ENCODE measurements around the gene LAMA2. TPM values are rescaled to one million over a fixed set of nuclear protein-coding genes. Genes with fewer than 3 reads are reported as not detected.

The LAMA2 gene
- total RNA-seq, 4 donors from 2014 or later = 1.7 to 112 (median 19.6) TPM

DNA sequence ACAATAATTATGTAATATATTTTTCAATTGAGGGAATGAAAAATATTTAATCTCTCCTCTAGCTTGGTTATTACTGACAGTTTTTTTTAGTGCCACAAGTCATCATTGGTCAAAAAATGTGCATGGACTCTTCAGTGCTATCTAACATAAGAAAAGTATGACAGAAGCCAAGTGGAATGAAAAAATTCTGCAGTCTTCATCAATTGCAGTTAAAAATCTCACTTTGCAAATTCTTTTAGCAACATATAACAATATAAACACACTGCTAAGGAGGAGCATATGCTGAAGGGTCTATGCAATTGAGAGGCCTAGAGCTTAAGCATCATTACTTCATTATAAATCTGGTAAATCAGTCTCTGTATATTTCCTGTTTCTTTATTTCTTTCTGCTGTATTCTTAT, 652.0 kb downstream of the LAMA2 start:
- H3K27ac ChIP-seq = no peak overlapping the region
- no peaks in the 10 kb centered on the region for H3K9me3 ChIP-seq
- no peaks in the 10 kb centered on the region for H3K4me1 ChIP-seq
- DNase-seq = no peak
- intact Hi-C loops (cut with DNase I) = no loop called here
- no peaks in the 10 kb centered on the region for H3K27me3 ChIP-seq
- TF ChIP-seq POLR2A (IDR thresholded peaks at IDR 0.05) = no peak
- TF ChIP-seq, protein P1, sequence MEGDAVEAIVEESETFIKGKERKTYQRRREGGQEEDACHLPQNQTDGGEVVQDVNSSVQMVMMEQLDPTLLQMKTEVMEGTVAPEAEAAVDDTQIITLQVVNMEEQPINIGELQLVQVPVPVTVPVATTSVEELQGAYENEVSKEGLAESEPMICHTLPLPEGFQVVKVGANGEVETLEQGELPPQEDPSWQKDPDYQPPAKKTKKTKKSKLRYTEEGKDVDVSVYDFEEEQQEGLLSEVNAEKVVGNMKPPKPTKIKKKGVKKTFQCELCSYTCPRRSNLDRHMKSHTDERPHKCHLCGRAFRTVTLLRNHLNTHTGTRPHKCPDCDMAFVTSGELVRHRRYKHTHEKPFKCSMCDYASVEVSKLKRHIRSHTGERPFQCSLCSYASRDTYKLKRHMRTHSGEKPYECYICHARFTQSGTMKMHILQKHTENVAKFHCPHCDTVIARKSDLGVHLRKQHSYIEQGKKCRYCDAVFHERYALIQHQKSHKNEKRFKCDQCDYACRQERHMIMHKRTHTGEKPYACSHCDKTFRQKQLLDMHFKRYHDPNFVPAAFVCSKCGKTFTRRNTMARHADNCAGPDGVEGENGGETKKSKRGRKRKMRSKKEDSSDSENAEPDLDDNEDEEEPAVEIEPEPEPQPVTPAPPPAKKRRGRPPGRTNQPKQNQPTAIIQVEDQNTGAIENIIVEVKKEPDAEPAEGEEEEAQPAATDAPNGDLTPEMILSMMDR (IDR thresholded peaks at IDR 0.05) = no peak
- H3K36me3 ChIP-seq = no peaks in the 10 kb centered on the region
- no peak overlapping the region for H3K4me3 ChIP-seq

DNA sequence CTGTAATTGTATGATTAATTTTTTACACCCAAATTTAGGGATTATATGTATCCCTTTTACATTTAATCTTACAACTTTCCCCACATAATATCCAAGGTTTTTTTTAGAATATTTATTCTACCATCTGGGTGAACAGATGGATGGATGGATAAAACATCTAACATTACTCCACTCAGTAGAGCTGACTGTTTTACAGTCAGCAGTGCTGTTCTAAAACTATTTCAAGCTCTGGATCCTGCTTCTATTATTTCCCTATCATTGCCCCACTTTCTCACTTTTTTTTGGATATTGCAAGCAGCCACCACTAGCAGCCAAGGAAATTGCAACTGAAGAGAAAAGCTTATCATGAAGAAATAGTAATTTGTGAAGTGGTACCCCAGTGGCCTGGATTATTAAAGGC, 653.3 kb downstream of the LAMA2 start:
- no peak for DNase-seq
- Histone ChIP-seq H3K4me3 (no peak overlapping the region), H3K36me3 (no peaks in the 10 kb centered on the region), H3K4me1 (no peaks in the 10 kb centered on the region), H3K9me3 (no peaks in the 10 kb centered on the region), H3K27ac (no peak overlapping the region), H3K27me3 (no peaks in the 10 kb centered on the region)
- TF ChIP-seq POLR2A (IDR thresholded peaks at IDR 0.05) = no peak
- TF ChIP-seq, protein P1 (IDR thresholded peaks at IDR 0.05) = no peak
- intact Hi-C loops (cut with DNase I) = no loop called here

DNA sequence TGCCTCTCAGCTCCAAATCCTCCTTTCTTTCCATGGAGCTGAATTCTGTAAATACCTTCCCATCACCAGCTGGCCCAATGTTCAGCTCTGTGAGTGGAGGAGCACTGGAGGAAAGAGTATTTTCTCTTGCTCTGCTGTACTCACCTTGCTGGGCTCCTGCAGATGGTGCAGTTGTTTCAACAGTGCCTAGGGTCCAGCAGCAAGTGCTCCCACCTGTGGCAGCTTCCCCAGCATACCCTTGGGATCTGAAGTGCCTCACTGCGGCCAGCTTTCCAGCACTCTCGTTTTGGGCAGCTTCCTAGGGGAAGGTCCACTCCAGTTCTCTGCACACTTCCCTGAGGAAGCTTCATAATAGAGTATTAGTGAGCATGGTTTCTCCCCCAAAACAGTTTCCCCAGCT, 656.1 kb downstream of the LAMA2 start:
- no peak overlapping the region for H3K4me3 ChIP-seq
- no peaks in the 10 kb centered on the region for H3K36me3 ChIP-seq
- no peaks in the 10 kb centered on the region for H3K27me3 ChIP-seq
- 83% methylated on average over 2 of the region's 2 CpGs; no CpG with 5 or more reads in 1 of the 2 donors for WGBS, 2 donors
- TF ChIP-seq, protein P1 (IDR thresholded peaks at IDR 0.05) = no peak
- no peak for TF ChIP-seq POLR2A (IDR thresholded peaks at IDR 0.05)
- intact Hi-C loops (cut with DNase I) = no loop called here
- no peak for DNase-seq
- H3K4me1 ChIP-seq = no peaks in the 10 kb centered on the region
- H3K9me3 ChIP-seq = no peaks in the 10 kb centered on the region
- no peak overlapping the region for H3K27ac ChIP-seq

DNA sequence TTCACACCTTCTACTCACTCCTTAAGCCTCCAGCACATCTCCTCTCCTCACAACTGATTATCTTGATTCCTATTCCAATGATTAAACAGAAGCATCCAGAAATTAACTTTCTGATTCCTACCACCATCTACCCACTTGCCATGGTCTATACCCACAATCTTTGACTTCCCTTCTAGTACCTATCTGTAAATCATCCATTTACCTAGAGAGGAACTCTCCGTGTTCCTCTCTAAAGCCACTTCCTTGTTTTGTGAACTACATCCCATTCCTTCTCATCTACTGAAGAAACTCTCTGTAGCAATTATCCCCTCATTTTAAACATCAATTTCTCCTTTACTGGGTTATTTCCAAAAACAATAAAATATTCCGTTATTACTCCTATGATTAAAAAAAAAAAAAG, 659.8 kb downstream of the LAMA2 start:
- no peak for TF ChIP-seq POLR2A (IDR thresholded peaks at IDR 0.05)
- TF ChIP-seq, protein P1 (IDR thresholded peaks at IDR 0.05) = no peak
- no peak overlapping the region for H3K27ac ChIP-seq
- H3K27me3 ChIP-seq = no peaks in the 10 kb centered on the region
- 66 to 72% methylated on average over 2 of the region's 2 CpGs for whole genome bisulfite sequencing, 2 donors
- no peaks in the 10 kb centered on the region for H3K9me3 ChIP-seq
- DNase-seq = no peak
- H3K4me3 ChIP-seq = no peak overlapping the region
- intact Hi-C loops (cut with DNase I) = no loop called here
- no peaks in the 10 kb centered on the region for H3K4me1 ChIP-seq
- no peaks in the 10 kb centered on the region for H3K36me3 ChIP-seq

DNA sequence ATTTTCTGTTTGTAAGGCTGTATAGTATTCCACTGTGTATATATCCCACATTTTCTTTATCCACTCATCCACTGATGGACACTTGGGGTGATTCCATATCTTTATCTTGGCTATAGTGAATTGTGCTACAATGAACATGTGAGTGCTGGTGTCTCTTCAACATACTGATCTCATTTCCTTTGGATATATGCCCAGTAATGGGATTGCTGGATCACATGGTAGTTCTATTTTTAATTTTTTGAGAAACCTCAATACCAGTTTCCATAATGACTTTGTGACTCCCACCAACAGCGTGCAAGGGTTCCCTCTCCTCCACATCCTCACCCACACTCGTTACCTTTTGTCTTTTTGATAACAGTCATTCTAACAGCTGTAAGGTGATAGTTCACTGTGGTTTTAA, 661.0 kb downstream of the LAMA2 start:
- no peak overlapping the region for H3K27ac ChIP-seq
- no peaks in the 10 kb centered on the region for H3K9me3 ChIP-seq
- DNase-seq = no peak
- H3K27me3 ChIP-seq = no peaks in the 10 kb centered on the region
- H3K36me3 ChIP-seq = no peaks in the 10 kb centered on the region
- intact Hi-C loops (cut with DNase I) = no loop called here
- H3K4me1 ChIP-seq = no peaks in the 10 kb centered on the region
- 90 to 91% methylated on average over 2 of the region's 2 CpGs for WGBS, 2 donors
- TF ChIP-seq POLR2A (IDR thresholded peaks at IDR 0.05) = no peak
- TF ChIP-seq, protein P1 (IDR thresholded peaks at IDR 0.05) = no peak
- H3K4me3 ChIP-seq = no peak overlapping the region
